HG03442 (cell line): Measurements from ENCODE around the gene MTF1.
"Not testable (repeated sequence)": the region's sequence is repeated elsewhere in the genome, so short reads cannot be mapped to it uniquely, and the experiment has no call there.

Experiments used
- ATAC-seq: cut with Tn5 transposase; IDR thresholded peaks from one replicate; pipeline ENCODE4 v1.9.1; 2021; ENCODE audit warnings: mild to moderate bottlenecking, moderate library complexity; ENCODE audit not compliant: unreplicated experiment

Gene MTF1

DNA sequence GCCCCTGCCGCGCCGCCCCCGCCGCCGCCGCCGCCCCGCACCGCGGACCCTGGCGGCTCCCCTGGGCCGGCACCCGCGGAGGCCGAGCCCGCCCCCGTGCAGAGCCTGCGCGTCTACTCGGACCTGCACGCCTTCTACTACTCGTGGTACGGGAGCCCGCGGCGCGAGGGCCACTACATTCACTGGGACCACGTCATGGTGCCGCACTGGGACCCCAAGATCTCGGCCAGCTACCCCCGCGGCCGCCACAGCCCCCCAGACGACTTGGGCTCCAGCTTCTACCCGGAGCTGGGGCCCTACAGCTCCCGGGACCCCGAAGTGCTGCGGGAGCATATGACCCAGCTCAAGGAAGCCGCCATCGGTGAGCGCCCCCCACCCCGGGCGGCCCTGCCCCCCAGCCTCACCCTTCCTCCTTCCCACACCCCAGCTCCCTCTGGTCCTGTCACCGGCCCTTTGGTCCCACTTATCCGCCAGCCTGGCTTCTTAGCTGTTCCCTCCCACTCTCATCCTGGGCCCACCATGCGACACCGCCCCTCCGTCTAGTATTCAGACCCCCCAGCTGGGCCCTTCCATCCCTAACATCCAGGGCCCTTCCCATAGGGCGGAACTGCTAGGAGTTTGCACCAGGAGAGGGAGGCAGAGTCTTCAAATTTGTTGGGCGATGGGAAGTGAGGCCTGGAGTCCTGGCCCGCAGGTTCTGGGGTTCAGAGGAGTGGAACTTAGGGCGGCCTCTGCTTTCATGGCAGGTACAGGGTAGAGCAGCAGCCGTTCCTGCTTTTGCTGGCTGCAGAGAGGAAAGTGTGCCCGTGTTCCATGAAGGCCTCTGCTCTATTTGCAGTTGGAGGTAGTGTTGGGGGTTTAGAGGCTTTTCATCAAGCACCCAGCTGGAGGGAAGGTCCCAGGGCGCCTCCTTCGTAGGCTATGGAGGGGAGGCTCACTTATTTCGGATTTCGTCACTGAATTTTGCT lies 64.7 kb downstream of the MTF1 start:
- ATAC-seq = no peak

DNA sequence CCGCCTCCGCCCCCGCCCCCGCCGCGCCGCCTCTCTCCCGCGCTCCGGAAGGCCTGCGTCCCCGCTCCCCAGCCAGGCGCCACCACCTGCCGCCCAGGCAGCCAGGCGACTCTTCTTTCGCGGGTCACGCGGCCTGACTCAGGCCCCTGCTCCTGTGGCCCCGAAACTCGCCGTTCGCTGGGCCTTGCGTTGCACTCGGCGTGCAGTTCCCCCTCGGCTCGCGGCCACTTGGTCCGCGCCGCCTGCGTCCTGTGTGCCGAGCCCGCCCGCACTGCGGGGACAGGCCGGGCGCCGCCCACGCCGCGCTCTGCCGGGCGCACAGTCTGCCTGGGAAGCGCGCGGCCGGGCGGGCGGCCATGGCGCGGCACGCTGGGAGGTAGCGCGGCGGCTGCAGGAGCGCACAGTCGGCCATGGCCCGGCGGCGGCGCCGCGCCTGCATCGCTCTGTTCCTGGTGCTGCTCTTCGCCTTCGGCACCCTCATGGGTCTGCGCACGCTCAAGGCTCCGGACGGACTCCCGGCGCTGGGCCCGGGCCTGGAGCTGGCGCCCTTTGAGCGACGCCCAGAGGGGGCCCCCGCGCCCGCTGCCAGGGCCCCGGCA lies 65.5 kb downstream of the MTF1 start, which contains the start of gene MANEAL:
Gene MANEAL, plus strand, starts transcription at position 75 of the 599 bp plus-strand sequence. Its CDS starts 336 bp downstream, at position 411.
- no peak for ATAC-seq

DNA sequence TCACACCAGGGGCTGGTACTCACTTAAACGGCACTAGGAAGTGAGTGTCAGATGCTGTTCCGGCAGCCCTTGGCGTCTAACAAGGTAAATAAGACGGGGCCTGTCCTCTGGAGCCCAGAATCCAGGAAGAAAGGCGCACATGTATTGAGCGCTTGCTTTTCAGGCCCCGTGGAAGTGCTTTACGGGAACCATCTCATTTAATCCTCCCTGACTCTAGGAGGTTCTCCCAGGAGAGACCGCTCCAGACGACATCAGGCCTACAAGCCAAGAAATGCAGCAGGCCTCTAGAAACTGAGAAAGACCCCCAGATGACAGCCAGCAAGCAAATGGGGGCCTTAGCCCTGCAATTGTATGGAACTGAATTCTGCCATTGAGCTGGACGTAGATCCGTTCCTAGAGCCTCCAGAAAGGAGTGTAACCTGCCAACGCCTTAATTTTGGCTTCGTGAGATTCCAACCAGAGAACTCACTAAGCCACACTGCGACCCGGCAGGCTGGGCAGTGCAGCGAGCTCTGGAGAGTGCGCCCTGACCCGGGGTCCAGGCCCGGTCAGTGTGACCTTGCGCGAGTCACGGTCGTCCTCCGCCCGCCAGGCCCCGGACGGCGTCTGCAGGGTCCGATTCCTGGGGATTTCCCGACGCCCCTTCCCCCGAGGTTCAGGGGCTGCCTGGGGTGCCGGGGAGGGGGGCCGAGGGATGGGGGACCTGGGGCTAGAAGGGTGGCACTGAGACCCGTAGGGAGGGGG lies 66.3 kb downstream of the MTF1 start:
- no peak for ATAC-seq

GRCh38 chr1:37782491-37782890 lies 76.9 kb downstream of the MTF1 start:
- no peak for ATAC-seq

DNA sequence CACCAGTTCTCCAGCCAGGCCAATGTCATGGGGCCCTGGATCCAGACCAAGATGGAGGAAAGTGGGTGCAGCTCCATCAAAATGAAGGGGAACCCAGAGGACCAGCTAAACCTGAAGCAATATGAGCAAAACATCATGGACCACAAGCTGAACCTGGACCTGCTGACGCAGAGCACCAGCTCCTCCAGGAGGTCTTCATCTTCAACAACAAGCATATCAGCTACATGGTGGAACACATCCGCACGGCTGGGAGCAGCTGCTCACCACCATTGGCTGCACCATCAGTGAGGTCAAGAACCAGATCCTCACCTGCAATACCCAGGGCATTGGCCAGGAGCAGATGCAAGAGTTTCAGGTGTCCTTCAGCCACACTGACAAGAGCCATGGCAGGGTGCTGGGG lies 80.7 kb downstream of the MTF1 start:
- ATAC-seq = no peak

- no peak for ATAC-seq
These were observed 82.4 kb downstream of the MTF1 start for GRCh38 chr1:37776946-37777516.

DNA sequence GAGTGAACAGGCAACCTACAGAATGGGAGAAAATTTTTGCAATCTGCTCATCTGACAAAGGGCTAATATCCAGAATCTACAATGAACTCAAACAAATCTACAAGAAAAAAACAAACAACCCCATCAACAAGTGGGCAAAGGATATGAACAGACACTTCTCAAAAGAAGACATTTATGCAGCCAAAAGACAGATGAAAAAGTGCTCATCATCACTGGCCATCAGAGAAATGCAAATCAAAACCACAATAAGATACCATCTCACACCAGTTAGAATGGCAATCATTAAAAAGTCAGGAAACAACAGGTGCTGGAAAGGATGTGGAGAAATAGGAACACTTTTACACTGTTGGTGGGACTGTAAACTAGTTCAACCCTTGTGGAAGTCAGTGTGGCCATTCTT lies 88.0 kb downstream of the MTF1 start:
- ATAC-seq = not testable (repeated sequence)

DNA sequence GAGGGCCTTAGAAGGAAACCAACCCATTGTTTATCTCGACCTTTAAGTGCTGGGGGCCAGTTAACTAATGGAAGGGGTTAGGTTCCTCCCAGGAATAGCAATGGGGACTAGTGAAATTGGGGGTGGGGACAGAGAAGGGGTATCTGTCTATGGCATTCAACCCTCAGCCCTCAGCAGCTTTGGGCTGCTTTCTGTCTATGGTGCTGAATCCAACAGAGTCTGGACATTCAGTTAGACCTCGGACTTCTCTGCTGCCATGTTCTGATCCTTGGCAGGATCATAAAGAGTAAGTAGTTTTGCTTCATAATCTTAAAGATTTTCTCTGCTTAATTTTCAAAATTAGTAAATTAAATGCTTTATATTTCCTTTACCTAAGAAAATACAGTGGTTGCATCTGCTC lies 91.9 kb downstream of the MTF1 start:
- ATAC-seq = no peak

DNA sequence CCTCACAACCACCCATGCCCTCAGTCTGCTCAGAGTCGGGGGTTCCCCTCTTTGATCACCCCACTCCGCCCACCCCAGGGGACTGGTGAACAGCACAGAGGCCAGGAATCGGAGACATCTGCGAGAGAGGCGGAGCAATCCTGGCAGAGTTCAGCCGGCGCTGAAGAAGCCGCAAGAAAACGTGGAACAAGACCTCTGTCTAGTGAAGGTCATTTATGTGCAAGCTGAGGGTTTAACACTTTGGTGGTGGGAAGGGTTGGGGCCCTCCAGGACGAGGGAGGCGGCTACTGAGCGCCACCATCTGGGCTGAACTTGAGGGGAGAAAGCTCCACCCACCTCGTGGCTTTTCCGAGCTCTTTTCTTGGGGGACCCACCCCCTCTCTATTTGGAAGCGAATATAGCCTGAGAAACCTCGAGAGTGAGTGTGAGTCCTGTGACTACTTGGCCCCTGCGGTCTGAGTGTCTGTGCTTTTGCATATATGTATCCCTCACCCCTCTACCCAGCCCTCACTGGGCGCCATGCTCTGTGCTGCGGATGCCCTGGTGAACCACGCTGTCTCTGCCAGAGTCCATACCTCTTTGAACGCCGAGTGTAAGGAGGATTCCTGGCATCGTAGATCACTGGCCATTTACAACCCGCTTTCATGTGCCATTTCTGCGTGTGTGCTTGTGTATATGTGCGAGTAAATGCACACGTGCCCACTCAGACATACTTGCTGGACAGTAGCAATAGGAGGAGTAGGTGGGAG lies 93.3 kb downstream of the MTF1 start:
- ATAC-seq = no peak

- no peak for ATAC-seq
These were observed 94.4 kb downstream of the MTF1 start, which contains the start of gene EPHA10 for GRCh38 chr1:37764888-37765441. TSS of gene EPHA10 (minus strand) at chr1:37765120. CDS start at chr1:37765066, 54 bp downstream.

DNA sequence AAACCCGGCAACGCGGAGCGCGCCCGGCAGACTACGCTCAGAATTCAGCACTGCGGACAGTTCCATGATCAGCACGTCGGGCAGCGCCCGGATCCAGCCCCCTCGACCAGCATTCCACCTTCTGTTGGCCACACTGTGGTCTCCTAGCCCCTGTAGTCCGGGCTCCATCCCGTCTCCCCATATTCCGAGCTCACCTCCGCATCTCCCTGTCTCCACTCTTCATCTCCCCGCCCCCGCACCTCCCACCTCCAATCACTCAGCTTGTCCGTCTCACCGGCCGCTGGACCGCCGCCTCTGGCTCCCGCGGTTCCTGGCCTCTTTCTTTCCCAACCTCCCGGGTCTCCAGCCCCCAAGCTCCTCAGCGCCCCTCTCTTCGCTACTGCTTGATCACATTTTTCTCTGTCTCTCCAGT lies 95.0 kb downstream of the MTF1 start:
- ATAC-seq = no peak

DNA sequence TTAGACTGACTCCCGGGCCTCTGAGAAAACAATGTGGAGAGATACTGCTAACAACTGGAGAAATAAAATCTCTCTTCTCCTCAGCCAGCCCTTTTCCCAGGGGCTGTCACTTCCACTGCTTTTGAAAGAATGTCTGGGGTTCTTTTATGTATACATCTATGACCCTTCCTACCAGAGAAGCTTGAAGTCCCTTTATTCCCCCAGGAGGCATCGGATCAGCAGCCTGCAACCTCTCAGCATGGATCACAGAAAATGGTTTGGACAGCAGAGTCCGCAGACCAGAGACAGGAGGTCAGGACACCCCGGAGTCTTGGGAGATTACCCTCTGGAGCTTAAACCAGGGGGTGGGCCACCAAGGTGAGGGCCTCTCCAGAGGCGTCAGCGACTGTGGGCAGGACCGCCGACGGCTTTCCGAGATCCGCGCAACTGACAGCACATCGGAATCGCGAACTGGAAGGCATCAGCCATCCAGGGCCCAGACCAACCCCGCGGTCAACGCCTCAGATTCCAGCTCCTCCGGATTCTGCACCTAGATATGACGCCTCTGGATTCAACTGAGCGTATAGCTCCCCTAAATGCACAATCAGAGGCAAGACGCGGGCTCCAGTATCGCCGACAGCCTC lies 95.5 kb downstream of the MTF1 start:
- ATAC-seq = no peak

DNA sequence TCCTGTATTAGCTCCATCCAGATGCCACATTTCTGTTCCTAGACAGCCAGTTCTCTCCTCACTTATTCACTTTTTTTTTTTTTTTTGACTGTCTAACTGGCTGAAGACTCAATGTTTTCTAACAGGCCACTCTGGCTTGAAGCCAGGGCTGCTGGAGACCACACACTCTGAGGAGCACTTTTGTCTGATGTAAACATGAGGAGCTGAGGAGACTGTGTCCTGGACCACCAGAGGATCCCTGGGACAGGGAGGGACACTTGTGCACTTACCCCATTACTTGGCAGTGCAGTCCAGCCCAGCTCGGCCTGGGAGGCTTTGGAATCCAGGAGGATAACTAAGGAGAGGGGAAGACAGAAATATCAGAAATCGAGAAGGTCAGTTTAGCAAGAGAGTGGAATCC lies 96.9 kb downstream of the MTF1 start:
- no peak for ATAC-seq

GRCh38 chr1:37761416-37762095 lies 97.8 kb downstream of the MTF1 start:
- no peak for ATAC-seq
